ENCODE data around the gene MIF4GD.

GRCh38 chr17:75308732-75309629 is 38.0 kb upstream of the MIF4GD start:
- no peak for TF ChIP-seq CTCF (IDR thresholded peaks at IDR 0.05; ENCODE audit: low read depth, low read length, poor library complexity, severe bottlenecking)
- no peak for TF ChIP-seq EZH2phosphoT487 (IDR thresholded peaks at IDR 0.05; ENCODE audit: borderline replicate concordance, low read length)

Measured in DOHH2 (cell line).